HG02610 (cell line): ENCODE data around the gene SFXN3.

Experiments
- ATAC-seq: cut with Tn5 transposase; IDR thresholded peaks from one replicate; pipeline ENCODE4 v1.9.1; 2021; ENCODE audit warnings: mild to moderate bottlenecking, moderate library complexity; ENCODE audit not compliant: unreplicated experiment

SFXN3 gene

GRCh38 chr10:101071885-101072433 is 40.9 kb downstream of the SFXN3 start:
- no peak for ATAC-seq

GRCh38 chr10:101072923-101073322 is 41.9 kb downstream of the SFXN3 start:
- ATAC-seq = no peak

- no peak for ATAC-seq
Measured at GRCh38 chr10:101073631-101074030, 42.6 kb downstream of the SFXN3 start.

- no peak for ATAC-seq
Measured at GRCh38 chr10:101075775-101076174, 44.7 kb downstream of the SFXN3 start.

GRCh38 chr10:101076630-101077029 is 45.6 kb downstream of the SFXN3 start:
- no peak for ATAC-seq

- ATAC-seq = no peak
Measured at GRCh38 chr10:101079874-101080273, 48.8 kb downstream of the SFXN3 start.

- no peak for ATAC-seq
Measured at GRCh38 chr10:101080933-101081931, 50.2 kb downstream of the SFXN3 start.

- no peak for ATAC-seq
Measured at GRCh38 chr10:101085846-101086245, 54.8 kb downstream of the SFXN3 start.

- ATAC-seq = no peak
Measured at GRCh38 chr10:101087376-101087775, 56.3 kb downstream of the SFXN3 start.

GRCh38 chr10:101087965-101088364 is 56.9 kb downstream of the SFXN3 start:
- ATAC-seq = no peak

- no peak for ATAC-seq
Measured at GRCh38 chr10:101089520-101090299, 58.7 kb downstream of the SFXN3 start.

- ATAC-seq = no peak
Measured at GRCh38 chr10:101090597-101090996, 59.6 kb downstream of the SFXN3 start.
